ENCODE results near the gene RXRA.

The RXRA gene

DNA sequence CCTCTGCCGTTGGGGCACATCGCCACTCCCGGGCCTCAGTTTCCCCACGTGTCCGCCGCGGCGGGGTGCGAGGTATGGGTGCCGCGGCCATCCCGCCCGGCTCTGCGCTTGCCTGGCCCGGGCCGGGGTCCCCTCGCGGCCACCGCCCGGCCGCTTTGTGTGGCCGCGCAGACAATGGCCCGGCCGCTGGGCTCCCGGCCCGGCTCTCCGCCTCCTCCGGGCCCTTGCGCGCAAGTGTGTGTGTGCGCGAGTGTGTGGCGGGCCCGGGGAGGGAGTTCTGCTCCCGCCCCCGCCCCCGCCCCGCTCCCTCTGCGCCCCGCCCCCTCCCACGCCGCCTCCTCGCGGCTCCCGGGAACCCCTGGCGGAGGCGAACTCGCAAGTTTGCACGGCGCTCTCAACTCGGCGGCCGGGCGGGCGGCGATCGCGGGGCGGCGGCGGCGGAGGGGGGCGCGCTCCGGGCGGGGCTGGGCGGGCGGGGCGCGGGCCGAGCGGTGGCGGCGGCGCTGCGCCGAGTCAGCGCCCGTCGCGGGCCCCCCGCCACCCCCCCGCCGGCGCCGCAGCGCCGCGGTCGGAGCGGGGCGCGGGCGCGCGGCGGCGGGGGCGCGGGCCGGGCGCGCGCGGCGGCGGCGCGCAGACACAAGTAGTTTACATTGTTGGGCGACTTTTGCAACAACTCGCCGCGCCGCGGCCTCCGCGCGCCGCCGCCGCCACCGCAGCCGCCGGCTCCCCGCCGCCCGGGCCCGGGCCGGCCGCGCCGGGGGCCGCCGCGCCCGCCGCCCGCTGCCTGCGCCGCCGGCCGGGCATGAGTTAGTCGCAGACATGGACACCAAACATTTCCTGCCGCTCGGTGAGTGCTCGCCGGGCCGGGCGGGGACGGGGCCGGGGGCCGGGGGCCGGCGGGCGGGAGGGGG lies at the start of gene RXRA:
Gene RXRA, plus strand, starts transcription at position 643 of the 911 bp plus-strand sequence. Its CDS starts 177 bp downstream, at position 820.
- DNase-seq (ENCODE audit: low spot score), result peak; percentile 91

GRCh38 chr9:134278286-134278685 lies 48.0 kb upstream of the RXRA start:
- no peak for DNase-seq (ENCODE audit: low spot score)

GRCh38 chr9:134278974-134279640 lies 47.1 kb upstream of the RXRA start:
- DNase-seq (ENCODE audit: low spot score), result no peak

DNA sequence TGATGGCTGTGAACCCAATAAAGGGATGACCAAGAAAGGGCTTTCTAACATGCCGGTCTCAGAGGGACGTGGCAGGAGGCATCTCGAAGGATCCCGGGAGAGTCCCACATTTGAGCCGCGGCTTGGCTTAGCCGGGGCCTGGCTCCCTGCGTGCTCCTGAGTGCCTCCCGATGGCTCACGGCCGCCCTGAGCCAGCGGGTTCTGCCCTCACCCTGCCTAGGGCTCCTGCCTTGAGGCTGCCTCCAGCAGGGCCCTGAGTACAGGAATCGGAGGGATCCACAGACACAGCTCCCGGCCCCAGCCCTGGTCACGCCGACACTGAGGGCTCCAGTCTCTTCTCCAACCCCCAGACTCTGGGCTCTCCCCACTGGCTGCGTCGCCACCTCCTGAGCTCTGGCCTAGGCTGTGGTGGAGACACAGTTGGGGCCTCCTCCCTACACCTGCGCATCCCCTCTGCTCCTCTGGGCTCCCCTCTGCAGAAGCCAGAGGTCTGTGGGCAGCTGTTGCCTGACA lies 44.1 kb upstream of the RXRA start:
- DNase-seq (ENCODE audit: low spot score), result no peak

DNA sequence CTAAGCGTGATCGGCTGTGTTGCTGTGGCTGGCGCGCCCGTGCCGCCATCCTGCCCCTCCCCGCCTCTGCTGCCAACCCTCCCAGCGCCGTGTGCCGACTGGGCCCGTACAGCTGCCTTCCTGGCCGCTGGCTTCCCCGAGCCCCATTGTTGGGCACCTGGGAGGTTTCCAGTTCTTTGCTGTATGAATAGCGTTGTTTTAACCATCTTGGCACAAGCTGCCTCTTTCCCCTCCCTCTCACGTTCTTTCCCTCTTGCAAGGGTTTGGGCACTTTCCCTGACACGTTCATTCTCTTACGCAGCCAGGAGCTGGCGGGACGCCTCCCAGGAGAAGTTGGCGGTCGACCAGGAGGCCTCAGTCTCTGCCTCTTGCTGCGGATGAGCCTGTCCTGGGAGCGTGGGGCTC lies 43.1 kb upstream of the RXRA start:
- no peak for DNase-seq (ENCODE audit: low spot score)

DNA sequence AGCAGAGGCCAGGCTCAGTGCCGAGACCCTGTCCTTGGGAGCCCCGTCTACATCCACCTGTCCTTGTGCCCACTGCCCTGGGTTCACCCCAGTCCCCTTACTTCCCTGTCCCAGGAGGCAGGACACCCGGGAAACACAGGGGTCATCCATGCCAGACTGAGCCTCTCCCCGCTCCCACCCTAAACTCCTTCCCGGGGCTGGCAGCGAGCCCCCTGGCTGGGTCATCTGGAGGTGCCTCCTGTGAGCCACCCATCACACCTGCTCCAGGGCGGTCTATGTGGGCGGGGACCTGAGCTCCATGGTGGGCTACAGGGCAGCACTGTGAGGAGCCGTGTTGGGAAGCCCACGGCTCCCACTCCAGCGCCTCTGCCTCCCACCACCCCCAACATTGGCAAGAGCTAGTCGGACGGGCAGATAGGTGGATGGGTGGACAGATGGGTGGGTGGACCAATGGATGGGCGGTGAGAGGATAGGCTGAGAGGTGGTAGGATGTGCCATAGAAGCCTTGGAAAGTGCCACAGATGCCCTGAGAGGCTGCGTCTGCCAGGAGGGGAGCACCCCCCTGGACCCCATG lies 42.5 kb upstream of the RXRA start:
- DNase-seq (ENCODE audit: low spot score), result no peak

DNA sequence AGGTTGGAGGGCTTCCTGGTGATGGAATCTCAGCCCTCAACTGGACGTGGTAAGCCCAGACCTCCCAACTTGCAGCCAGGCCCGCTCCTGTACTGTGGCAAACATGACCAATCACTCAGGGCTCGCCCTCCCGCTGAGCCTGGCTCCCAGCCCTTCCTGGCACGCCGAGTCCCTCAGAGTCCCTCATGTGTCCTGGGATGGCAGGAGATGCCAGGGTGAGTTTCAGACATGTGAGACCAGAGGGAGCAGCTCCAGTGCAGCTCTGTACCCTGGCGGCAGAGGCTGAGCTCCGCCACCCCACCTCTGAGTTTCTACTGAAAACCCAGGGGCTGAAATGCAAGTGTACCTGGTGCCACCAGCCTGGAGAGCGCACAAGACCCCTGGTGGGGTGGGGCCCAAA lies 42.0 kb upstream of the RXRA start:
- DNase-seq (ENCODE audit: low spot score), result no peak

GRCh38 chr9:134284741-134285140 lies 41.5 kb upstream of the RXRA start:
- DNase-seq (ENCODE audit: low spot score), result no peak

- DNase-seq (ENCODE audit: low spot score), result no peak
Measured at GRCh38 chr9:134285215-134285845, 40.9 kb upstream of the RXRA start.

- no peak for DNase-seq (ENCODE audit: low spot score)
Measured at GRCh38 chr9:134286471-134287245, 39.6 kb upstream of the RXRA start.

- no peak for DNase-seq (ENCODE audit: low spot score)
Measured at GRCh38 chr9:134287591-134288491, 38.4 kb upstream of the RXRA start.

- DNase-seq (ENCODE audit: low spot score), result no peak
Measured at GRCh38 chr9:134288746-134289145, 37.5 kb upstream of the RXRA start.

- no peak for DNase-seq (ENCODE audit: low spot score)
Measured at GRCh38 chr9:134289241-134289875, 36.9 kb upstream of the RXRA start.

- DNase-seq (ENCODE audit: low spot score), result no peak
Measured at GRCh38 chr9:134290603-134291451, 35.4 kb upstream of the RXRA start.

GRCh38 chr9:134291452-134291881 lies 34.8 kb upstream of the RXRA start:
- DNase-seq (ENCODE audit: low spot score), result no peak

DNA sequence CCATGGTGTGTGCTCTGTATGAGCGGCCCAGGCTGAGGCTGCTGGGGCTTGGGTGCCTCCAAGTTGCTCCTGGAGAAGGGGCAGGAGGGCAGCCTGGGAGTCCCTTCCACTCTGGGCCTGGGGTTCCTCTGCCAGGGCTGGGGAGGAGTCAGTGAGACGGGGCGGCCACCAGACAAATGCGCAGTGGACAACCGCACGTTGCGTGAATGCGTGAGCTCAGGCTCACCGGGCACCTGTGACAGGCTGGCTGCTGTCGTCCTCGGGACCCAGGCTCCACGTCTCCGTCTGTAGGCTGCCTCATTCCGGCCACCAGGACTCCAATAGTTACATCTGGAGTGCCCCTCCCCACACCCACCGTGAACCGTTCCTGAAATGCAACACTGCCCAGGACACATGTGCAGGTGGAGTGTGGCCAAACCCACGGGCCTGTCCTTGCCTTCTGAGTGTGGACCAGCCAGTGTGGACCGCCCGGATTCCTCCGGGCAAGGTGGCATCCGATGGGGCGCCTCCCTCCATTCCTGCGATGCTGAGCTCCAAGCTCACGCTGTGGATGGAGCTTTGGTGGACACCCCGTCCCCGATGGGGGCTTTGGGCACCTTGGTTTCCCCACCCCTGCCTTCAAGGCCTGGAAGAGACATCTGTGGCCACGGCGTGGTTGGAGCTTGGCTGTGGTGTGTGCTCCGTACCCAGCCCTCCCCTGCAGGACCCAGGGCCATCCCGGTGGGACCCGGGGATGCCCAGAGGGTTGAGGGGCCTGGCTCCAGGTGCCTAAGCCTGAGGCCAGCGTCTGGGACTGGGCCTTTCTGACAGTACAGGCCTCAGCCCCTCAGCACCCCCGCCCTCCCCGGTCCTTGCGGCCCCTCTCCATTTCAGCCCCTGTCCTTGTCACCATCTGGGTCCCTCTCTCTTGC lies 34.0 kb upstream of the RXRA start:
- DNase-seq (ENCODE audit: low spot score), result no peak

DNA sequence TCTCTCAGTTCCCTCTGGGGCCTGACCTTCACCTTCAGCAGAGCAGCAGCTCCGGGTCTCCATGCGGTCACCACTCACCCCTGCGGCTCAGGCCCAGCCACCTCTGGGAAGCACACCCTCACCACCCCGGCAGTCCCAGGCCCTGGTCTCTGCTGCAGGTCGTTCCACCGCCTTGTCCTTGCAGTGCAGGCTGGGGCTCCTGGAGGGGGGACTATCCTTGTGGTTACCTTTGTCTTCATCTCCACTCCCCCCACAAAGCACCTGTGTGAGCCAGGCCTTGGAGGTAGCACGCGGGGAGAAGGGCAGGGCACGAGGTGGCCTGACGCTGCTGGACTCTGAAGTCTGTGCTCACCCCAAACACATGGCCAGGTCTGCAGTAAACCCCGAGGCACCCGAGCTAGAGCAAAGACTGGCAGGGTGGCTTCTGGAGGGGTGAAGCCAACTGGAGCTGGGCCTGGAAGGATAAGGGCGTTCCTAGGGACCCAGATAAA lies 33.2 kb upstream of the RXRA start:
- DNase-seq (ENCODE audit: low spot score), result no peak

Data from HuH-7 (cell line).